SK-N-SH (cell line): ENCODE results near the gene TAB3. TPM values are rescaled to one million over a fixed set of nuclear protein-coding genes. Genes with fewer than 3 reads are reported as not detected.

ENCODE experiments used
- CTCF ChIA-PET: fragments of 300-600, 350-600 bp; formaldehyde crosslinking; extraction: SDS; loops from one replicate; lab custom pipeline; 2021; lab: Yijun Ruan, JAX
- POLR2A ChIA-PET: fragments of 350-600 bp; sonication (Branson Sonifier 250); formaldehyde crosslinking; extraction: SDS; loops from one replicate; lab custom pipeline; 2020; ENCODE audit warnings: antibody characterized with exemption, inconsistent platforms; lab: Yijun Ruan, JAX
- DNase-seq: peaks from one replicate; pipeline ENCODE4 v3.0.0; 2012
- H2AFZ ChIP-seq: fragments of 200-600 bp; sonication (generic); 2 replicates; pipeline ENCODE4 v1.8.1; 2016; ENCODE audit warnings: antibody characterized with exemption, mild to moderate bottlenecking, low read depth
- H3F3A ChIP-seq: fragments of 200-600 bp; sonication (generic); replicated peaks from 2 replicates; pipeline ENCODE3; 2016; ENCODE audit warnings: antibody characterized with exemption, mild to moderate bottlenecking; ENCODE audit not compliant: insufficient read depth
- H3K27ac ChIP-seq, 2 experiments: fragments of 200-500 bp in 1 of 2; fragments of 200-600 bp in 1 of 2; sonication (Bioruptor generic) in 1 of 2; sonication (generic), shearing (Covaris generic) in 1 of 2; 2 replicates each; pipeline versions ENCODE4 v1.5.1 to v1.6.1; 2014 to 2016; ENCODE audit warnings: low read depth in 2 of 2, inconsistent platforms in 1 of 2, low read length in 1 of 2, mild to moderate bottlenecking in 1 of 2, mixed read lengths in 1 of 2
- H3K27me3 ChIP-seq: fragments of 200-600 bp; sonication (generic), shearing (Covaris generic); 2 replicates; pipeline ENCODE4 v1.6.1; 2016; ENCODE audit warnings: mixed run types; ENCODE audit not compliant: insufficient read depth
- H3K36me3 ChIP-seq, 2 experiments: fragments of 200-500 bp in 1 of 2; fragments of 200-600 bp in 1 of 2; sonication (Bioruptor generic) in 1 of 2; sonication (generic) in 1 of 2; replicated peaks in 1 of 2; 2 replicates each; pipeline versions ENCODE3 to v1.5.1; 2014 to 2016; ENCODE audit warnings: low read length in 1 of 2, mild to moderate bottlenecking in 1 of 2; ENCODE audit not compliant: insufficient read depth in 2 of 2, control insufficient read depth in 1 of 2
- H3K4me1 ChIP-seq, 2 experiments: fragments of 200-500 bp in 1 of 2; fragments of 200-600 bp in 1 of 2; sonication (Bioruptor generic) in 1 of 2; sonication (generic), shearing (Covaris generic) in 1 of 2; 2 replicates each; pipeline versions ENCODE4 v1.5.1 to v1.6.1; 2014 to 2016; ENCODE audit warnings: low read depth in 1 of 2, low read length in 1 of 2, mixed run types in 1 of 2; ENCODE audit not compliant: insufficient read depth in 2 of 2, control insufficient read depth in 1 of 2
- H3K4me2 ChIP-seq: fragments of 200-600 bp; sonication (generic), shearing (Covaris generic); 2 replicates; pipeline ENCODE4 v1.6.1; 2017; ENCODE audit warnings: mixed run types
- H3K4me3 ChIP-seq, 2 experiments: fragments of 200-500 bp in 1 of 2; fragments of 200-600 bp in 1 of 2; sonication (Bioruptor generic) in 1 of 2; sonication (generic), shearing (Covaris generic) in 1 of 2; 2 replicates each; pipeline versions ENCODE4 v1.5.1 to v1.8.1; 2014 to 2016; ENCODE audit warnings: low read depth in 2 of 2, inconsistent platforms in 1 of 2, low read length in 1 of 2, mild to moderate bottlenecking in 1 of 2, mixed read lengths in 1 of 2, moderate library complexity in 1 of 2
- H3K79me2 ChIP-seq: fragments of 200-600 bp; sonication (generic); 2 replicates; pipeline ENCODE4 v1.8.1; 2017; ENCODE audit warnings: mild to moderate bottlenecking; ENCODE audit not compliant: insufficient read depth
- H3K9ac ChIP-seq: fragments of 200-600 bp; sonication (generic); 2 replicates; pipeline ENCODE4 v1.6.1; 2017; ENCODE audit warnings: mixed run types
- H3K9me2 ChIP-seq: fragments of 200-600 bp; sonication (generic); 2 replicates; pipeline ENCODE4 v1.6.1; 2017; ENCODE audit warnings: mixed run types
- H3K9me3 ChIP-seq: fragments of 200-600 bp; sonication (generic); 2 replicates; pipeline ENCODE4 v1.6.1; 2017; ENCODE audit warnings: mixed run types, mild to moderate bottlenecking, moderate library complexity
- H4K20me1 ChIP-seq: fragments of 200-600 bp; sonication (generic); 2 replicates; pipeline ENCODE4 v1.6.1; 2017; ENCODE audit warnings: mild to moderate bottlenecking, mixed run types; ENCODE audit not compliant: insufficient read depth
- ELF1 ChIP-seq: IDR thresholded peaks from 2 replicates; pipeline ENCODE4 v1.4.0; 2012
- EP300 ChIP-seq, 2 experiments: IDR thresholded peaks; 2 replicates each; pipeline versions ENCODE4 v1.4.0 to v1.6.1; 2012; ENCODE audit warnings: borderline replicate concordance in 1 of 2, low read depth in 1 of 2, low read length in 1 of 2
- FOSL2 ChIP-seq: IDR thresholded peaks from 2 replicates; pipeline ENCODE4 v1.4.0; 2012; ENCODE audit warnings: low read depth, mild to moderate bottlenecking, moderate library complexity, borderline replicate concordance
- FOXM1 ChIP-seq: IDR thresholded peaks from 2 replicates; pipeline ENCODE4 v1.4.0; 2012; ENCODE audit warnings: low read depth, mild to moderate bottlenecking
- GABPA ChIP-seq: IDR thresholded peaks from 2 replicates; pipeline ENCODE4 v1.4.0; 2012; ENCODE audit warnings: low read depth, mild to moderate bottlenecking
- MXI1 ChIP-seq: IDR thresholded peaks from 2 replicates; pipeline ENCODE4 v1.6.1; 2012; ENCODE audit warnings: mild to moderate bottlenecking, low read depth, low read length, improper control_type of control experiment
- NFIC ChIP-seq: IDR thresholded peaks from 2 replicates; pipeline ENCODE4 v1.4.0; 2012; ENCODE audit warnings: borderline replicate concordance
- POLR2AphosphoS5 ChIP-seq: IDR thresholded peaks from 2 replicates; pipeline ENCODE4 v1.6.1; 2012; ENCODE audit warnings: low read depth, low read length
- RCOR1 ChIP-seq: fragments of 150-350 bp; IDR thresholded peaks from 2 replicates; pipeline ENCODE4 v1.6.1; 2017; ENCODE audit warnings: antibody characterized with exemption, low read length
- RXRA ChIP-seq: IDR thresholded peaks from 2 replicates; pipeline ENCODE4 v1.4.0; 2012; ENCODE audit warnings: low read depth, mild to moderate bottlenecking, borderline replicate concordance
- SMC3 ChIP-seq: IDR thresholded peaks from 2 replicates; pipeline ENCODE4 v1.6.1; 2012; ENCODE audit warnings: low read depth, low read length, improper control_type of control experiment
- TAF1 ChIP-seq: IDR thresholded peaks from 2 replicates; pipeline ENCODE4 v1.6.1; 2012; ENCODE audit warnings: low read depth, mild to moderate bottlenecking, low read length, moderate library complexity, borderline replicate concordance
- TEAD4 ChIP-seq: IDR thresholded peaks from 2 replicates; pipeline ENCODE4 v1.4.0; 2012; ENCODE audit warnings: mild to moderate bottlenecking, borderline replicate concordance; ENCODE audit not compliant: insufficient read depth
- YY1 ChIP-seq: IDR thresholded peaks from 2 replicates; pipeline ENCODE4 v1.4.0; 2012; ENCODE audit warnings: low read depth, mild to moderate bottlenecking
- WGBS: methylation state at CpG from one replicate; pipeline ENCODE4 v1.1.6; 2017; ENCODE audit warnings: low lambda C conversion rate; 5-methylcytosine and 5-hydroxymethylcytosine counted together
- polyA plus RNA-seq, 3 experiments: library from polyadenylated mRNA; depleted of rRNA; stranded (reverse); fragments of >200 nt; gene quantifications; 2 replicates each; pipeline ENCODE4 v1.2.3, GENCODE V29; 2012
- TF ChIP-seq, protein P1 (sequence below): IDR thresholded peaks from 2 replicates; pipeline ENCODE4 v1.4.0; 2012; ENCODE audit warnings: low read depth, borderline replicate concordance
- TF ChIP-seq, protein P2 (sequence below): IDR thresholded peaks from 2 replicates; pipeline ENCODE4 v1.4.0; 2012; ENCODE audit warnings: low read depth
- TF ChIP-seq, protein P3 (sequence below): fragments of 150-350 bp; IDR thresholded peaks from 2 replicates; pipeline ENCODE4 v1.6.1; 2017; ENCODE audit warnings: antibody characterized with exemption, low read length, low read depth, borderline replicate concordance
- TF ChIP-seq, protein P4 (sequence below): IDR thresholded peaks from 2 replicates; pipeline ENCODE4; 2012

TAB3 gene
- polyA plus RNA-seq, 1 of the 3 experiments (the other 2 are of a cell fraction): 9.2 TPM

DNA sequence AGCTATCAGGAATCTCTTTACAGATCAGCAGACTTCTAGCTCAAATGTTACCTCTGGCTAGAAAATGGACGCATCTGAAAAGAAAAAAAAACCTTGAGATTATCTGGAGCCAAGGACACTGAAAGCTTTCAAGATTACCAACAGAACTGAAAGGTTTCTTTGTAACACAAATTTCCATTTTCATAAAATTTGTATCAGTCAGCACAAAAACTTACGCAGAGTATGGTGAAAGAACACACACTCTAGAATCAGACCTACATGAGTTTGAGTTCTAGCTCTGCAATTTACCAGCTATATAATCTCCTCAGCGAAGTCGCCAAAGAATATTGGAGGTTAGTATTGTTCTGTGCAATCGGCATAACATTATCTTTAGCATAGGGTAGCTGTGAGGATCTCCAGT lies 1.8 kb downstream of the TAB3 start:
- CTCF ChIA-PET: no interaction called here
- no peaks in the 10 kb centered on the region for H3F3A ChIP-seq
- no peak overlapping the region for H3K4me3 ChIP-seq
- DNase-seq: no peak
- no peaks in the 10 kb centered on the region for H3K36me3 ChIP-seq
- no peaks in the 10 kb centered on the region for H3K9me2 ChIP-seq
- H3K4me2 ChIP-seq: no peak overlapping the region
- H3K27me3 ChIP-seq: no peaks in the 10 kb centered on the region
- peaks cover 0 to 4% of the 10 kb centered on the region in 2 experiments; a peak in 2 of 4 replicates for H3K4me1 ChIP-seq
- POLR2A ChIA-PET: no interaction called here
- 54% methylated on average over 5 of the region's 5 CpGs for WGBS
- H2AFZ ChIP-seq: no peak overlapping the region
- no peaks in the 10 kb centered on the region for H4K20me1 ChIP-seq
- no peaks in the 10 kb centered on the region for H3K9me3 ChIP-seq
- H3K27ac ChIP-seq: no peak overlapping the region
- TF ChIP-seq TEAD4: no peak
- TF ChIP-seq, protein P1, sequence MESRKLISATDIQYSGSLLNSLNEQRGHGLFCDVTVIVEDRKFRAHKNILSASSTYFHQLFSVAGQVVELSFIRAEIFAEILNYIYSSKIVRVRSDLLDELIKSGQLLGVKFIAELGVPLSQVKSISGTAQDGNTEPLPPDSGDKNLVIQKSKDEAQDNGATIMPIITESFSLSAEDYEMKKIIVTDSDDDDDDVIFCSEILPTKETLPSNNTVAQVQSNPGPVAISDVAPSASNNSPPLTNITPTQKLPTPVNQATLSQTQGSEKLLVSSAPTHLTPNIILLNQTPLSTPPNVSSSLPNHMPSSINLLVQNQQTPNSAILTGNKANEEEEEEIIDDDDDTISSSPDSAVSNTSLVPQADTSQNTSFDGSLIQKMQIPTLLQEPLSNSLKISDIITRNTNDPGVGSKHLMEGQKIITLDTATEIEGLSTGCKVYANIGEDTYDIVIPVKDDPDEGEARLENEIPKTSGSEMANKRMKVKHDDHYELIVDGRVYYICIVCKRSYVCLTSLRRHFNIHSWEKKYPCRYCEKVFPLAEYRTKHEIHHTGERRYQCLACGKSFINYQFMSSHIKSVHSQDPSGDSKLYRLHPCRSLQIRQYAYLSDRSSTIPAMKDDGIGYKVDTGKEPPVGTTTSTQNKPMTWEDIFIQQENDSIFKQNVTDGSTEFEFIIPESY: no peak
- TF ChIP-seq RCOR1: no peak
- no peak for TF ChIP-seq POLR2AphosphoS5
- TF ChIP-seq, protein P2, sequence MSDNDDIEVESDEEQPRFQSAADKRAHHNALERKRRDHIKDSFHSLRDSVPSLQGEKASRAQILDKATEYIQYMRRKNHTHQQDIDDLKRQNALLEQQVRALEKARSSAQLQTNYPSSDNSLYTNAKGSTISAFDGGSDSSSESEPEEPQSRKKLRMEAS: no peak
- no peak for TF ChIP-seq RXRA
- no peak for TF ChIP-seq YY1
- TF ChIP-seq, protein P3, sequence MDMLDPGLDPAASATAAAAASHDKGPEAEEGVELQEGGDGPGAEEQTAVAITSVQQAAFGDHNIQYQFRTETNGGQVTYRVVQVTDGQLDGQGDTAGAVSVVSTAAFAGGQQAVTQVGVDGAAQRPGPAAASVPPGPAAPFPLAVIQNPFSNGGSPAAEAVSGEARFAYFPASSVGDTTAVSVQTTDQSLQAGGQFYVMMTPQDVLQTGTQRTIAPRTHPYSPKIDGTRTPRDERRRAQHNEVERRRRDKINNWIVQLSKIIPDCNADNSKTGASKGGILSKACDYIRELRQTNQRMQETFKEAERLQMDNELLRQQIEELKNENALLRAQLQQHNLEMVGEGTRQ: no peak
- TF ChIP-seq FOXM1: no peak
- no peak for TF ChIP-seq TAF1
- TF ChIP-seq, protein P4, sequence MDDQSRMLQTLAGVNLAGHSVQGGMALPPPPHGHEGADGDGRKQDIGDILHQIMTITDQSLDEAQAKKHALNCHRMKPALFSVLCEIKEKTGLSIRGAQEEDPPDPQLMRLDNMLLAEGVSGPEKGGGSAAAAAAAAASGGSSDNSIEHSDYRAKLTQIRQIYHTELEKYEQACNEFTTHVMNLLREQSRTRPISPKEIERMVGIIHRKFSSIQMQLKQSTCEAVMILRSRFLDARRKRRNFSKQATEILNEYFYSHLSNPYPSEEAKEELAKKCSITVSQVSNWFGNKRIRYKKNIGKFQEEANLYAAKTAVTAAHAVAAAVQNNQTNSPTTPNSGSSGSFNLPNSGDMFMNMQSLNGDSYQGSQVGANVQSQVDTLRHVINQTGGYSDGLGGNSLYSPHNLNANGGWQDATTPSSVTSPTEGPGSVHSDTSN: no peak
- H3K79me2 ChIP-seq: peaks cover 52% of the 10 kb centered on the region
- H3K9ac ChIP-seq: no peak overlapping the region

DNA sequence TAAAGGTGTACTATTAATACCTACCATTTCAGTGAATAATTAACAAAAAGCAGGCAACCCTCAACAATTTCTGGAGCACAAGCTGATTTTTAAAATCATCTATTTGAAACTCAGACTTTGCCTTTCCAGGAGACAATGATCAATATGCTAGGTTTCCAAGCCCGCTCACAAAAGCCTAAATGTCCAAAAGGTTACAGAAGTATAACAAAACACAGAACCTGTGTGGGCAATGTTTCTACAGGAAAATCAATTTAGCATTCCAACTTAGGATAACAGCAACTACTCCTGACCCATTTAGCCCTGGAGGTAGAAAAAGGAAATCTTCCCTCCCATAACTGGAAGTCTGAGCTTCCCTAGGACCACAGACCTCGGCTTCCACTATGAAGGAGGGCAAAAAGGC lies 3.9 kb downstream of the TAB3 start:
- Histone ChIP-seq H3K36me3 (no peaks in the 10 kb centered on the region), H3K9me2 (no peaks in the 10 kb centered on the region), H3K9me3 (no peaks in the 10 kb centered on the region), H3F3A (no peaks in the 10 kb centered on the region), H3K9ac (no peak overlapping the region), H3K79me2 (peaks cover 52% of the 10 kb centered on the region), H3K27ac (no peak overlapping the region), H2AFZ (no peak overlapping the region), H4K20me1 (no peaks in the 10 kb centered on the region), H3K4me3 (no peak overlapping the region), H3K27me3 (no peaks in the 10 kb centered on the region), H3K4me2 (no peak overlapping the region), H3K4me1 (peaks cover 0 to 4% of the 10 kb centered on the region in 2 experiments; a peak in 2 of 4 replicates)
- no peak for DNase-seq
- 36% methylated on average over 2 of the region's 2 CpGs for WGBS
- TF ChIP-seq ELF1: no peak
- no peak for TF ChIP-seq EP300 (IDR thresholded peaks at IDR 0.05; ENCODE audit: borderline replicate concordance in 1 of 2, low read depth in 1 of 2, low read length in 1 of 2)
- no peak for TF ChIP-seq RCOR1
- no peak for TF ChIP-seq NFIC
- no peak for TF ChIP-seq FOSL2
- TF ChIP-seq, protein P4: no peak
- no peak for TF ChIP-seq SMC3
- TF ChIP-seq GABPA: no peak
- TF ChIP-seq MXI1: no peak
- ChIA-PET POLR2A (no interaction called here), CTCF (no interaction called here)
